Ishikawa (cell line): ENCODE results near the gene AP4M1.

Experiments used
- CEBPB ChIP-seq: IDR thresholded peaks from 2 replicates; pipeline ENCODE4 v1.6.1; 2012
- CREB1 ChIP-seq: IDR thresholded peaks from 2 replicates; pipeline ENCODE4 v1.6.1; 2012; ENCODE audit warnings: low read depth
- EGR1 ChIP-seq: IDR thresholded peaks from 2 replicates; pipeline ENCODE4 v1.6.1; 2012
- EP300 ChIP-seq: IDR thresholded peaks from 2 replicates; pipeline ENCODE4 v1.6.1; 2012; ENCODE audit warnings: borderline replicate concordance
- FOXM1 ChIP-seq: IDR thresholded peaks from 2 replicates; pipeline ENCODE4 v1.6.1; 2012; ENCODE audit warnings: low read depth, borderline replicate concordance
- MAX ChIP-seq: IDR thresholded peaks from 2 replicates; pipeline ENCODE4 v1.6.1; 2012
- NFIC ChIP-seq: IDR thresholded peaks from 2 replicates; pipeline ENCODE4 v1.6.1; 2012
- RAD21 ChIP-seq: IDR thresholded peaks from 2 replicates; pipeline ENCODE4 v1.6.1; 2012; ENCODE audit warnings: low read depth
- REST ChIP-seq: IDR thresholded peaks from 2 replicates; pipeline ENCODE4 v1.6.1; 2012; ENCODE audit warnings: low read depth, mild to moderate bottlenecking
- TAF1 ChIP-seq: IDR thresholded peaks from 2 replicates; pipeline ENCODE4 v1.6.1; 2012; ENCODE audit warnings: low read depth, mild to moderate bottlenecking
- TCF12 ChIP-seq: IDR thresholded peaks from 2 replicates; pipeline ENCODE4 v1.6.1; 2012; ENCODE audit warnings: low read depth
- TEAD4 ChIP-seq: IDR thresholded peaks from 2 replicates; pipeline ENCODE4 v1.6.1; 2012
- YY1 ChIP-seq: IDR thresholded peaks from 2 replicates; pipeline ENCODE4 v1.6.1; 2012; ENCODE audit warnings: low read depth
- ZBTB7A ChIP-seq: IDR thresholded peaks from 2 replicates; pipeline ENCODE4 v1.6.1; 2012; ENCODE audit warnings: low read depth
- TF ChIP-seq, protein P1 (sequence below): IDR thresholded peaks from 2 replicates; pipeline ENCODE4 v1.6.1; 2012

Gene AP4M1

GRCh38 chr7:100093054-100093453 is 8.4 kb upstream of the AP4M1 start:
- TF ChIP-seq EGR1, result no peak

GRCh38 chr7:100093498-100093897 is 7.9 kb upstream of the AP4M1 start:
- TF ChIP-seq NFIC, result no peak
- no peak for TF ChIP-seq FOXM1
- no peak for TF ChIP-seq TAF1
- TF ChIP-seq YY1, result no peak
- TF ChIP-seq EP300, result no peak
- TF ChIP-seq TEAD4, result no peak

DNA sequence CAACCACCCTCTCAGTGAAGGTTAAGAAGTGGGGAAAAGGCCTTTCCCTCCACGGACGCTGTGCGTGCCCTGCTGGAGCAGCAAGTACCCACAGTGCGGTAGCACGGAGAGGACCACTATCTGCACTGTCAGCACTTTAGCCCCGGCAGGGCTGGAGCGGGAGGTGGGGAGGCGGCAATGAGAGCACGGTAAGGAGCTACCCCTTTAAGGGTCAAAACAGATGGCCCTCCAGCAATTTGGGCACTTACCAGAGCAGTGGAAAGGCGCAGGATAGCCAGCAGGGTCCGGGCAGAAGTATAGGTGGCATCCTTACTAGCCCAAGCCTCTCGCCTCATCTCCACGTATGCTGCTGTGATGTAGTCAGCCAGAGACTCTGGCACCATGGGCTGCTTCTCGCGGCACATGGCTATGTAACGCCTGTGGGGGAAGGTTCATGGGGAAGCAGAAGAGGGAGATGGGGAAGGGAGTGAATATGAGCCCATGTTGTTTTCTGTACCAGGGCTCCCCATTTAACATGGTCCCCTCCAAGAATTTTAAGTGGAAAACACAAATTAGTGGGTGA is 7.4 kb upstream of the AP4M1 start:
- TF ChIP-seq FOXM1, result no peak
- TF ChIP-seq ZBTB7A, result no peak
- TF ChIP-seq EGR1, result no peak
- no peak for TF ChIP-seq EP300
- TF ChIP-seq, protein P1, sequence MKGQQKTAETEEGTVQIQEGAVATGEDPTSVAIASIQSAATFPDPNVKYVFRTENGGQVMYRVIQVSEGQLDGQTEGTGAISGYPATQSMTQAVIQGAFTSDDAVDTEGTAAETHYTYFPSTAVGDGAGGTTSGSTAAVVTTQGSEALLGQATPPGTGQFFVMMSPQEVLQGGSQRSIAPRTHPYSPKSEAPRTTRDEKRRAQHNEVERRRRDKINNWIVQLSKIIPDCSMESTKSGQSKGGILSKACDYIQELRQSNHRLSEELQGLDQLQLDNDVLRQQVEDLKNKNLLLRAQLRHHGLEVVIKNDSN, result no peak
- no peak for TF ChIP-seq TAF1
- TF ChIP-seq CREB1, result no peak
- TF ChIP-seq TEAD4, result no peak

DNA sequence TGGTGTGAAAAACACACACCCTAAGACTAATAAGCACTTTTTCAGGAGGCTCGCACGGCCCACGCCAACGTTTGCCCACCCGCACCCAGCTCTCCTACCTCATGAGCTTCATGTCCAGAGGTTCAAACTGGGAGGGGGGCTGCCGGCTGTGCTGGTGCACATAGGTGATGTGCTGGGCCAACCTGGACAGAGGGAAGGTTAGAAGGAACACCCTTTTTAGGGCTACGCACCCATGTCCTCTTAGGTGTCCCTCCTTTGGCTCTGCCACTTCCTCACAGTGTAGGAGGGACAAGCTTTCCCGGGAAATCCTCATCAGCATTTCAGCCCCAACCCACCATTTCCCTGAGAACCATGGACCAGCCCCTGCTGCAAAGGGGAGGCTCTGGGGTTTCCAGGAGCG is 6.2 kb upstream of the AP4M1 start:
- TF ChIP-seq ZBTB7A (no peak), TCF12 (no peak), TEAD4 (no peak), RAD21 (no peak), TAF1 (no peak), EGR1 (no peak), REST (no peak), MAX (no peak), CREB1 (no peak), FOXM1 (no peak), NFIC (no peak), YY1 (no peak), CEBPB (no peak)
- TF ChIP-seq, protein P1, result no peak

DNA sequence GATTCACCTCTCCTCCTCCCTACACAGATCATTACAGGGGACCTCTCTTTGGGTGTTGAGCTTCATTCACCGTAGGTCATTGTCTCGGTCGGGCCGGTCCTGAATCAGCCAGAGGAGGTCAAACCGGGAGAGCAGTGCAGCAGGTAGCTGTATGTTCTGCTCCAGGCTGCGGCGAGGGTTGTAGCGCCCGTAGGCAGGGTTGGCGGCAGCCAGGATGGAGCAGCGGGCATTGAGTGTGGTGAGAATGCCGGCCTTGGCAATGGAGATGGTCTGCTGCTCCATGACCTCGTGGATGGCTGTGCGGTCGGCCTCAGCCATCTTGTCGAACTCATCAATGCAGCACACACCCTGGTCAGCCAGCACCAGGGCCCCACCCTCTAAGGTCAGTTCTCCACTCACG is 5.7 kb upstream of the AP4M1 start:
- TF ChIP-seq RAD21 (no peak), NFIC (no peak), CEBPB (no peak), TAF1 (no peak), TEAD4 (no peak), ZBTB7A (no peak), MAX (no peak)

GRCh38 chr7:100098913-100099312 is 2.5 kb upstream of the AP4M1 start:
- no peak for TF ChIP-seq YY1
- no peak for TF ChIP-seq TAF1
- no peak for TF ChIP-seq TCF12

- TF ChIP-seq TCF12 (no peak), CEBPB (no peak), ZBTB7A (no peak), NFIC (no peak), FOXM1 (no peak), EP300 (no peak), CREB1 (no peak), RAD21 (no peak), EGR1 (no peak), MAX (no peak), REST (no peak), TAF1 (no peak), TEAD4 (no peak), YY1 (no peak)
- TF ChIP-seq, protein P1, result no peak
These were observed 2.0 kb upstream of the AP4M1 start for GRCh38 chr7:100099452-100099851.
